Measurements from ENCODE around the gene AFF2. TPM values are rescaled to one million over a fixed set of nuclear protein-coding genes. Genes with fewer than 3 reads are reported as not detected.

The AFF2 gene
- polyA plus RNA-seq, 1 of the 3 experiments (the other 2 are of a cell fraction): not detected

GRCh38 chrX:148865277-148866210, 365.1 kb downstream of the AFF2 start:
- Histone ChIP-seq H2AFZ (ENCODE audit: low read depth) (no peak overlapping the region), H3K36me3 (replicated peaks in 1 of 2; ENCODE audit: control insufficient read depth in 1 of 2, insufficient read depth in 2 of 2, low read length in 1 of 2) (no peaks in the 10 kb centered on the region), H3K9me3 (no peaks in the 10 kb centered on the region), H3K4me3 (ENCODE audit: low read depth in 2 of 2, low read length in 1 of 2) (no peak overlapping the region), H3K27me3 (ENCODE audit: insufficient read depth) (no peaks in the 10 kb centered on the region), H3K9me2 (no peaks in the 10 kb centered on the region), H3K9ac (no peak overlapping the region), H4K20me1 (ENCODE audit: insufficient read depth) (no peaks in the 10 kb centered on the region), H3K4me2 (no peak overlapping the region), H3K27ac (ENCODE audit: low read depth in 2 of 2, low read length in 1 of 2) (no peak overlapping the region), H3F3A (replicated peaks; ENCODE audit: insufficient read depth) (no peaks in the 10 kb centered on the region), H3K79me2 (ENCODE audit: insufficient read depth) (no peaks in the 10 kb centered on the region), H3K4me1 (ENCODE audit: control insufficient read depth in 1 of 2, insufficient read depth in 2 of 2, low read depth in 1 of 2, low read length in 1 of 2) (no peaks in the 10 kb centered on the region)
- no peak for DNase-seq
- POLR2A ChIA-PET: no interaction called here
- TF ChIP-seq MXI1 (IDR thresholded peaks at IDR 0.05; ENCODE audit: low read depth, low read length) (no peak), TEAD4 (IDR thresholded peaks at IDR 0.05; ENCODE audit: borderline replicate concordance, insufficient read depth) (no peak), SMC3 (IDR thresholded peaks at IDR 0.05; ENCODE audit: low read depth, low read length) (no peak), GATA2 (CRISPR knock-in tag; IDR thresholded peaks at IDR 0.05) (no peak), FOSL2 (IDR thresholded peaks at IDR 0.05; ENCODE audit: borderline replicate concordance, low read depth) (no peak), EP300 (IDR thresholded peaks at IDR 0.05; ENCODE audit: borderline replicate concordance in 1 of 2, low read depth in 1 of 2, low read length in 1 of 2) (no peak), CHD2 (IDR thresholded peaks at IDR 0.05; ENCODE audit: low read length, partially characterized antibody) (no peak), YY1 (IDR thresholded peaks at IDR 0.05; ENCODE audit: low read depth) (no peak), PBX3 (IDR thresholded peaks at IDR 0.05) (no peak), MAX (IDR thresholded peaks at IDR 0.05; ENCODE audit: low read depth) (no peak), TCF12 (IDR thresholded peaks at IDR 0.05) (no peak), USF2 (IDR thresholded peaks at IDR 0.05; ENCODE audit: borderline replicate concordance, low read depth, low read length) (no peak), ELF1 (IDR thresholded peaks at IDR 0.05) (no peak), RAD21 (IDR thresholded peaks at IDR 0.05; ENCODE audit: low read length) (no peak)
- CTCF ChIA-PET: no interaction called here
- WGBS (ENCODE audit: low lambda C conversion rate): 2% methylated on average over 9 of the region's 9 CpGs

- Histone ChIP-seq H3K79me2 (ENCODE audit: insufficient read depth) (no peaks in the 10 kb centered on the region), H3K36me3 (replicated peaks in 1 of 2; ENCODE audit: control insufficient read depth in 1 of 2, insufficient read depth in 2 of 2, low read length in 1 of 2) (no peaks in the 10 kb centered on the region), H4K20me1 (ENCODE audit: insufficient read depth) (no peaks in the 10 kb centered on the region), H3K27me3 (ENCODE audit: insufficient read depth) (no peaks in the 10 kb centered on the region), H3K27ac (ENCODE audit: low read depth in 2 of 2, low read length in 1 of 2) (no peak overlapping the region), H3F3A (replicated peaks; ENCODE audit: insufficient read depth) (no peaks in the 10 kb centered on the region), H3K9me2 (no peaks in the 10 kb centered on the region), H3K9me3 (no peaks in the 10 kb centered on the region), H3K4me3 (ENCODE audit: low read depth in 2 of 2, low read length in 1 of 2) (no peak overlapping the region), H3K4me2 (no peak overlapping the region), H3K9ac (no peak overlapping the region), H3K4me1 (ENCODE audit: control insufficient read depth in 1 of 2, insufficient read depth in 2 of 2, low read depth in 1 of 2, low read length in 1 of 2) (no peaks in the 10 kb centered on the region), H2AFZ (ENCODE audit: low read depth) (no peak overlapping the region)
- no peak for DNase-seq
- WGBS (ENCODE audit: low lambda C conversion rate): 6% methylated on average over 2 of the region's 2 CpGs
- ChIA-PET POLR2A (no interaction called here), CTCF (no interaction called here)
- TF ChIP-seq PBX3 (IDR thresholded peaks at IDR 0.05): no peak
- no peak for TF ChIP-seq SIN3A (IDR thresholded peaks at IDR 0.05; ENCODE audit: borderline replicate concordance, low read depth, low read length)
- no peak for TF ChIP-seq FOXJ3 (CRISPR knock-in tag; IDR thresholded peaks at IDR 0.05)
- TF ChIP-seq USF2 (IDR thresholded peaks at IDR 0.05; ENCODE audit: borderline replicate concordance, low read depth, low read length): no peak
- no peak for TF ChIP-seq TCF12 (IDR thresholded peaks at IDR 0.05)
- no peak for TF ChIP-seq FOSL2 (IDR thresholded peaks at IDR 0.05; ENCODE audit: borderline replicate concordance, low read depth)
- no peak for TF ChIP-seq MXI1 (IDR thresholded peaks at IDR 0.05; ENCODE audit: low read depth, low read length)
- TF ChIP-seq EP300 (IDR thresholded peaks at IDR 0.05; ENCODE audit: borderline replicate concordance in 1 of 2, low read depth in 1 of 2, low read length in 1 of 2): no peak
- no peak for TF ChIP-seq ELF1 (IDR thresholded peaks at IDR 0.05)
- TF ChIP-seq TEAD4 (IDR thresholded peaks at IDR 0.05; ENCODE audit: borderline replicate concordance, insufficient read depth): no peak
- TF ChIP-seq FOXM1 (IDR thresholded peaks at IDR 0.05; ENCODE audit: low read depth): no peak
- no peak for TF ChIP-seq NRF1 (IDR thresholded peaks at IDR 0.05; ENCODE audit: low read depth, low read length)
- TF ChIP-seq NFIC (IDR thresholded peaks at IDR 0.05; ENCODE audit: borderline replicate concordance): no peak
- no peak for TF ChIP-seq JUND (IDR thresholded peaks at IDR 0.05)
Observed at GRCh38 chrX:148867596-148867995, 367.2 kb downstream of the AFF2 start.

All from SK-N-SH (cell line).